Prostate gland (tissue), 2 donors: ENCODE measurements around the gene LARP6.

Source experiments
- CTCF ChIP-seq, 4 experiments: fragments of 200-600 bp in 2 of 4; fragments of 450-650 bp in 2 of 4; sonication (generic) in 2 of 4; IDR thresholded peaks; 1 replicate in 3 of 4; 2 replicates in 1 of 4; pipeline ENCODE4 v1.5.1; 2016 to 2019; ENCODE audit warnings: antibody characterized with exemption in 4 of 4, mild to moderate bottlenecking in 2 of 4, moderate library complexity in 2 of 4
- POLR2A ChIP-seq: fragments of 450-650 bp; IDR thresholded peaks from one replicate; pipeline ENCODE4 v1.6.1; 2016; ENCODE audit warnings: antibody characterized with exemption, mild to moderate bottlenecking

DNA sequence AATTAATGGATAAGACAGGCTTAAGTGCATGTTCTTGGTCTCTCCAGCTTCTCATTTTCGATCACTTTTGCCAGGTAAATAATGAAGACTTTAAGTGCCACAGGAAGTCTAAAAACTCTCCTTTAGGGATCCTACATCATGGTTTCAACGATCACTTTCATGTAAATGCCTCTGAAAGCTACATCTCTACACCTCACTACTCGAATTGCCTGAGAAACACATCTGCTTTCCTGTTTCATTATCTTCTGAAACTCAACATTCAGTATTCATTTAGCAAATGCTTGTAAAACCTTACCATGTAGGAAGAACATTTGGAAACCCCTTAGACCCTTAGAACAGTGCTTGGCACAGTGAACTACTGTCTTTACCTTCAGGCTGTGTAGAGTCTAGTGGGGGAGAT is 22.1 kb upstream of the LARP6 start:
- TF ChIP-seq POLR2A: no peak
- TF ChIP-seq CTCF (IDR thresholded peaks at IDR 0.05): no peak
